Muscle of leg (tissue), 16 donors: Measurements from ENCODE around the gene SCYGR7. TPM values are rescaled to one million over a fixed set of nuclear protein-coding genes. Genes with fewer than 3 reads are reported as not detected.
A peak's percentile ranks its signal among the peaks of the same experiment; 100 is the strongest.

ENCODE experiments used
- DNase-seq: peaks from one replicate; pipeline ENCODE4 v3.0.0; 2013
- H3K27ac ChIP-seq: one replicate; pipeline ENCODE4 v1.5.1; 2013; ENCODE audit warnings: mild to moderate bottlenecking, low read length, control low read depth
- H3K27me3 ChIP-seq: one replicate; pipeline ENCODE4 v1.6.1; 2013; ENCODE audit warnings: low read length; ENCODE audit not compliant: control insufficient read depth, insufficient read depth
- H3K36me3 ChIP-seq: one replicate; pipeline ENCODE4 v1.6.1; 2013; ENCODE audit warnings: low read length; ENCODE audit not compliant: control insufficient read depth, insufficient read depth
- H3K4me1 ChIP-seq: one replicate; pipeline ENCODE4 v1.6.1; 2013; ENCODE audit warnings: low read length; ENCODE audit not compliant: control insufficient read depth, insufficient read depth
- H3K4me3 ChIP-seq: one replicate; pipeline ENCODE4 v1.5.1; 2013; ENCODE audit warnings: low read length, control low read depth
- H3K9me3 ChIP-seq: replicated peaks from 2 replicates; pipeline ENCODE4 v1.6.1; 2013; ENCODE audit warnings: low read depth, low read length; ENCODE audit not compliant: control insufficient read depth
- WGBS: methylation state at CpG from one replicate; pipeline ENCODE4 v1.1.5; 2013; ENCODE audit warnings: missing lambda C conversion rate; ENCODE audit not compliant: insufficient coverage; 5-methylcytosine and 5-hydroxymethylcytosine counted together
- long read RNA-seq, 11 donors: transcript quantifications; one replicate each; lab custom pipeline, GENCODE V29; 2026
- polyA plus RNA-seq, 8 donors: library from polyadenylated mRNA; unstranded; fragments of 120-200 nt; gene quantifications; one replicate each; pipeline versions ENCODE4 v1.2.1 to v1.2.3, GENCODE V29; 2013; ENCODE audit warnings: inconsistent platforms in 1 of 8, low replicate concordance in 1 of 8; ENCODE audit not compliant: insufficient read length in 8 of 8, insufficient read depth in 1 of 8
- total RNA-seq: library from RNA; stranded (reverse); fragments of 120-200 nt; gene quantifications from one replicate; pipeline ENCODE4 v1.2.4, GENCODE V29; 2013

The SCYGR7 gene
- not detected for total RNA-seq
- not detected for polyA plus RNA-seq
- long read RNA-seq, donor 1: 0 reads
- long read RNA-seq, donor 2: 0 reads
- long read RNA-seq, donor 3: 0 reads
- long read RNA-seq, donor 4: 0 reads
- long read RNA-seq, donor 5: 0 reads
- long read RNA-seq, donor 6: 0 reads
- long read RNA-seq, donor 7: 0 reads
- long read RNA-seq, donor 8: 0 reads
- long read RNA-seq, donor 9: 0 reads
- long read RNA-seq, donor 10: 0 reads
- long read RNA-seq, donor 11: 0 reads

- Histone ChIP-seq H3K36me3 (no peaks in the 10 kb centered on the region), H3K9me3 (no peaks in the 10 kb centered on the region), H3K27ac (no peak within 1 kb of the TSS), H3K4me3 (no peak within 1 kb of the TSS), H3K27me3 (no peaks in the 10 kb centered on the region), H3K4me1 (no peaks in the 10 kb centered on the region)
- no CpG with 5 or more reads among the region's 5 CpGs for WGBS
- DNase-seq: no peak
Measured at GRCh38 chr2:227728035-227728434, at the start of gene SCYGR7. TSS of gene SCYGR7 (plus strand) at chr2:227728335. CDS start at chr2:227728335, 0 bp downstream.

DNA sequence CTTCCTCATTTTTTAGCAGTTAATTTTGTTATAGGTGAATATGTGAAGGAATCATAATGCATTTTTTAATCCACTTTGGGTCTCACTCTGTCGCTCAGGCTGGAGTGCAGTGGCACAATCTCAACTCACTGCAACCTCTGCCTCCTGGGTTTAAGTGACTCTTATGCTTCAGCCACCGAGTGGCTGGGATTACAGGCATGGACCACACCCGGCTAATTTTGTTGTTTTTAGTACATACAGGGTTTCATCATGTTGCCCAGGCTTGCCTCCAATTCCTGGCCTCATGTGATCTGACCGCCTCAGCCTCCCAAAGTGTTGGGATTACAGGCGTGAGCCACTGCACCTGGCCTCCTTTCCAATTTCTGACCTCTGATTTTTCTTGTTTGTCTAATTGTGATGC, 43.9 kb upstream of the SCYGR7 start:
- DNase-seq: no peak
- Histone ChIP-seq H3K4me1 (no peaks in the 10 kb centered on the region), H3K9me3 (no peaks in the 10 kb centered on the region), H3K4me3 (no peak overlapping the region), H3K36me3 (no peaks in the 10 kb centered on the region), H3K27ac (no peak overlapping the region), H3K27me3 (no peaks in the 10 kb centered on the region)
- WGBS: no CpG with 5 or more reads among the region's 5 CpGs

DNA sequence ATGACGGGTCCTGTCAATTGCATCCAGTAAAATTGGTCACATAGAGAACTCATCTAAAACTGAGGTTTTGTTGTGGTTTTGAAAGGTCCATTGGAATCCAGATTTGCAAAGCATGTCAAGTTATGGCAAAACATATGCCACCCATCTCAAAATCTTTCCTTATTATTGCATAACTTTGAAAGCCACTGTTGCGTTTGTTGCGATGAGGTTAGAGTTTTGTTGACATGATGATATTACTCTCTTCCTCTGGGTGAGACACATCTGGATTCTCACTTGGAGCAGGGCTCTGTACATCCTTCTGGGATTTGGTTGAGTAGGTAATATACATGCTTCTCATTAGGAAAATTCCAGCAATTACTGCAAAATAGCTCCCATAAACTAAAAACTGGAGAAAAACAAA, 40.9 kb upstream of the SCYGR7 start:
- Histone ChIP-seq H3K4me1 (no peaks in the 10 kb centered on the region), H3K27me3 (no peaks in the 10 kb centered on the region), H3K9me3 (no peaks in the 10 kb centered on the region), H3K4me3 (no peak overlapping the region), H3K27ac (no peak overlapping the region), H3K36me3 (no peaks in the 10 kb centered on the region)
- WGBS: no CpG with 5 or more reads among the region's 3 CpGs
- no peak for DNase-seq

- Histone ChIP-seq H3K9me3 (no peaks in the 10 kb centered on the region), H3K4me1 (no peaks in the 10 kb centered on the region), H3K36me3 (no peaks in the 10 kb centered on the region), H3K27ac (no peak overlapping the region), H3K27me3 (no peaks in the 10 kb centered on the region), H3K4me3 (no peak overlapping the region)
- no peak for DNase-seq
- no CpG with 5 or more reads among the region's 2 CpGs for WGBS
Measured at GRCh38 chr2:227696990-227697679, 31.0 kb upstream of the SCYGR7 start.

- Histone ChIP-seq H3K27me3 (no peaks in the 10 kb centered on the region), H3K9me3 (no peaks in the 10 kb centered on the region), H3K4me1 (no peaks in the 10 kb centered on the region), H3K27ac (no peak overlapping the region), H3K4me3 (no peak overlapping the region), H3K36me3 (no peaks in the 10 kb centered on the region)
- DNase-seq: no peak
- no CpG with 5 or more reads among the region's 3 CpGs for WGBS
Measured at GRCh38 chr2:227701556-227701955, 26.6 kb upstream of the SCYGR7 start.

- DNase-seq: peak; percentile 18
- H3K4me1 ChIP-seq: no peaks in the 10 kb centered on the region
- no peak overlapping the region for H3K27ac ChIP-seq
- WGBS: no CpG with 5 or more reads among the region's 4 CpGs
- H3K4me3 ChIP-seq: no peak overlapping the region
- H3K9me3 ChIP-seq: no peaks in the 10 kb centered on the region
- H3K36me3 ChIP-seq: no peaks in the 10 kb centered on the region
- no peaks in the 10 kb centered on the region for H3K27me3 ChIP-seq
Measured at GRCh38 chr2:227703280-227703732, 24.8 kb upstream of the SCYGR7 start.

DNA sequence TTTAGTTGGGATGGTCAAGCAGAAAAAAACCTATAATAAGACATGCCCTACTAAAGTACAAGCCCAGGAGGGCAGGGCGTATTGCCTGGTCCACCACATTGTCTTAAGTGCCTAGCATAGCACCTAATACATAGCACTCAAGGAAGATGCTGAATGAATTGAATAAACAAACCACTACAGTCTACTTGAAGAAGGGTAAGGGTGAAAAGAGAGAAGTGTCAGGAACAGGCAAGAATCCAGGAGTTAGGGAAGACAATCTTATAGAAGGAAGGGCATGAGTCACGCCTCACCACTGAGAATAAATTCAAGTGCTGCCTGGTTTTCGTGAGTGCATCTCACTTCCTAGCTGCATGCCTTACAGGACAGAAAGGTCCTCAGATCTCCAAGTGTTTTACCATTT, 24.2 kb upstream of the SCYGR7 start:
- Histone ChIP-seq H3K27ac (no peak overlapping the region), H3K4me3 (no peak overlapping the region), H3K9me3 (no peaks in the 10 kb centered on the region), H3K4me1 (no peaks in the 10 kb centered on the region), H3K27me3 (no peaks in the 10 kb centered on the region), H3K36me3 (no peaks in the 10 kb centered on the region)
- DNase-seq: no peak
- 80% methylated on average over 1 of the region's 3 CpGs for WGBS

GRCh38 chr2:227706859-227707258, 21.3 kb upstream of the SCYGR7 start:
- H3K4me1 ChIP-seq: no peaks in the 10 kb centered on the region
- H3K9me3 ChIP-seq: no peaks in the 10 kb centered on the region
- H3K27ac ChIP-seq: no peak overlapping the region
- no peaks in the 10 kb centered on the region for H3K36me3 ChIP-seq
- no peak overlapping the region for H3K4me3 ChIP-seq
- 78% methylated on average over 3 of the region's 4 CpGs for WGBS
- no peaks in the 10 kb centered on the region for H3K27me3 ChIP-seq
- no peak for DNase-seq

DNA sequence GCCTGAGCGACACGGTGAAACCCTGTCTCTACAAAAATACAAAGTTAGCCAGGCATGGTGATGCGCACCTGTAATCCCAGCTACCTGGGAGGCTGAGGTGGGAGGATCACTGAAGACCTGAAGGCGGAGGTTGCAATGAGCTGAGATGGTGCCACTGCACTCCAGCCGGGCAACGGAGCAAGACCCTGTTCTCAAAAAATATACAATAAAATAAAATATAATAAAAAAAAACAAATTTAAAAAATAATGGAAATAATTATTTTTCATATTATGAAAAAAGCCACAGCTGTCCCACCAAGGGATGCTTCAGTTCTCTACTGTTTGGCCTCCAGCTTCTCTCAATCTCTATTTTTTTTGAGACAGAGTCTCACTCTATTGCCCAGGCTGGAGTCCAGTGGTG, 20.7 kb upstream of the SCYGR7 start:
- Histone ChIP-seq H3K9me3 (no peaks in the 10 kb centered on the region), H3K27me3 (no peaks in the 10 kb centered on the region), H3K4me3 (no peak overlapping the region), H3K36me3 (no peaks in the 10 kb centered on the region), H3K4me1 (no peaks in the 10 kb centered on the region), H3K27ac (no peak overlapping the region)
- no CpG with 5 or more reads among the region's 6 CpGs for WGBS
- no peak for DNase-seq

GRCh38 chr2:227710986-227711385, 17.1 kb upstream of the SCYGR7 start:
- Histone ChIP-seq H3K9me3 (no peaks in the 10 kb centered on the region), H3K4me1 (no peaks in the 10 kb centered on the region), H3K27me3 (no peaks in the 10 kb centered on the region), H3K36me3 (no peaks in the 10 kb centered on the region), H3K27ac (no peak overlapping the region), H3K4me3 (no peak overlapping the region)
- WGBS: 83% methylated on average over 5 of the region's 7 CpGs
- no peak for DNase-seq
